ENCODE measurements around the gene BCDIN3D. TPM values are rescaled to one million over a fixed set of nuclear protein-coding genes. Genes with fewer than 3 reads are reported as not detected.
A peak's percentile ranks its signal among the peaks of the same experiment; 100 is the strongest.
"Not testable (repeated sequence)": the region's sequence is repeated elsewhere in the genome, so short reads cannot be mapped to it uniquely, and the experiment has no call there.

Gene BCDIN3D
- total RNA-seq, 1 donor from 2014 or later = 6.9 TPM

DNA sequence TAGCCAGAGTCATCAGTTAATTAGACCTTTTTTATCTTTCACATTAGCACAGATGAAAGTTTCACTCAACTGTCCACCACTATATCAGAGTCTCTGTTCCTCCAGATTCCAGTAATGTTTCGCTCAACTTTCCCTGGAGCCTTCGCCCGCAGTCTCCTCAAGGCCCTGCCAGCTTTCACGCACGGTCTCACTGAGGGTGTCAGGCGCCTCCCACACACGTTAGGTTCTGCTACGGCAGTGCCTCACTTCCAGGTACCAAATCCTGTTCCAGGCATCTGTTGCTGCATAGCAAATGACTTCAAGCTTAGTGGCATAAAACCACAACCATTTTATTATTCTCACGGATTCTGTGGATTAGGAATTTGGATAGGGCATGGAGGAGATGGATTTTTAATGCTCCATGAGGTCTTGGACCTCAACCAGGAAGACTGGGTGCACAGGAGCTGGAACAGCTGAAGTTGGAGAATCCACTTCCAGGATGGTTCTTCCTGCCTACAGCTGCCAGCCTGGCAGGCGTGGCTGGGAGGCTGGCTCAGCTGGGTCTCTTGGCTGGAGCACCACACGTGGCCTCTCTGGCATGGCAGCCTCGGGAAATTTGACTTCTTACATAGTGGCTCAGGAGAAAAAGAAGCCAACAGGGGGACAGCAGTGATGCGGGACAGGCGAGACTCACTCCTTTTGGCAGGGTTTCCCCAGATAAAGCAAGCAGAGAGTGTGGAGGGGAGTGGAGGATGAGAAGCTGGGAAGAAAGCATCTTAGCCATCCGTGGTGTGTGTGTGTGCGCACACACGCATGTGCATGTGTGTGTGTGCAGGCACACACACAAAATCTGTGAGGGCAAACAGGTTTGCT lies 21.3 kb upstream of the BCDIN3D start:
- DNase-seq (ENCODE audit: low spot score in 2 of 2) = no peak
- FAIRE-seq = no peak

DNA sequence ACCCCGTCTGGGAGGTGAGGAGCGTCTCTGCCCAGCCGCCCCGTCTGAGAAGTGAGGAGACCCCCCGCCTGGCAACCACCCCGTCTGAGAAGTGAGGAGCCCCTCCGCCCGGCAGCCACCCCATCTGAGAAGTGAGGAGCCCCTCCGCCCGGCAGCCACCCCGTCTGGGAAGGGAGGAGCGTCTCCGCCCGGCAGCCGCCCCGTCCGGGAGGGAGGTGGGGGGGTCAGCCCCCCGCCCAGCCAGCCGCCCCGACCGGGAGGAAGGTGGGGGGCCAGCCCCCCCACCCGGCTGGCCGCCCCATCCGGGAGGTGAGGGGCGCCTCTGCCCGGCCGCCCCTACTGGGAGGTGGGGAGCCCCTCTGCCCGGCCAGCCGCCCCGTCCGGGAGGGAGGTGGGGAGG lies 18.0 kb upstream of the BCDIN3D start:
- not testable (repeated sequence) for DNase-seq (ENCODE audit: low spot score in 2 of 2); FAIRE-seq

DNA sequence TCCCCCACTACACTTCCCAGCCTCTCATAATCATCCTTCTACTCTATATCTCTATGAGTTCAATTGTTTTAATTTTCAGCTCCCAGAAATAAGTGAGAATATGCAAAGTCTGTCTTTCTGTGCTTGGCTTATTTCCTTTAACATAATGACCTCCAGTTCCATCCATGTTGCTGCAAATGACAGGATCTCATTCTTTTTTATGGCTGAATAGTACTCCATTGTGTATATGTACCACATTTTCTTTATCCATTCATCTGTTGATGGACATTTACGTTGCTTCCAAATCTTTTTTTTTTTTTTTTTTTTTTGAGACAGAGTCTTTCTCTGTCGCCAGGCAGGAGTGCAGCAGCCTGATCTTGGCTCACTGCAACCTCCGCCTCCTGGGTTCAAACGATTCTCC lies 13.0 kb upstream of the BCDIN3D start:
- DNase-seq (ENCODE audit: low spot score in 2 of 2); FAIRE-seq: not testable (repeated sequence)

DNA sequence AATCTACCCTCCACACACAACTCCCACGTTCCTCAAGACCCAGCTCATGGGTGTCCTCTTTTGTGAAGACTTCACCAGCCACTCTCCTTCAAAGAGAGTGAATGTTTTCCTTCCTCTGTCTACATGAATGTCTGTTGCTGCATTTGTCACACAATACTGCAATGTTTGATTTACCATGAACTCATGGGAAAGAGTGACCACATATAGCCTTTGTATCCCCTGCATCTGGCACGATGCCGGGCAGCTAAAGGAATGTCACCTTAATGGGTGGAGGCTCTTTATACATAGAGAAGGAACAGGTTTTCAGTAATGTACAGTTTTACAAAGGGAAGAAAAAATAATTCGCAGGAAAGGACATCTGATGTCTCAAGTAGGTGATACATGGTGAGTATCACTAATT lies 12.1 kb upstream of the BCDIN3D start:
- FAIRE-seq (no peak), DNase-seq (ENCODE audit: low spot score in 2 of 2) (no peak)

DNA sequence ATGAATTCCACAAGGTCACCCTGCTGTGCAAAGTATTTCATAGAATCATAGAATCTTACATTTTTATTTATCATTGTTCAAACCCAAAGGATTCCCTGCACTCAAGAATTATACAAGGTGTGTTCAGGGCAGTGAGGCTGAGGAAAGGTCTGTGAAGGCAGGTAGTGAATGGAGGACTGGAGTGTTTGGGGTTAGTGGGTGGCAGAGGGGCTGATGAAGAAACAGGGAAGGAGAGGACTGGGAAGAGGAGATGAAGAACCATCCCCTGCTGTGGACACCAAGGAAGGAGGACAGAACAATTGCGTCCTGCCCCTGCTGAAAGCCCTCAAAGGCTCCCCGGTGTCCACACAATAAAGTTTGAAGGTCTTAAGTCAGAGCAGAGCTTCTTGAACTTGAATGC lies 10.8 kb upstream of the BCDIN3D start:
- DNase-seq (ENCODE audit: low spot score in 2 of 2) = no peak
- FAIRE-seq = no peak

DNA sequence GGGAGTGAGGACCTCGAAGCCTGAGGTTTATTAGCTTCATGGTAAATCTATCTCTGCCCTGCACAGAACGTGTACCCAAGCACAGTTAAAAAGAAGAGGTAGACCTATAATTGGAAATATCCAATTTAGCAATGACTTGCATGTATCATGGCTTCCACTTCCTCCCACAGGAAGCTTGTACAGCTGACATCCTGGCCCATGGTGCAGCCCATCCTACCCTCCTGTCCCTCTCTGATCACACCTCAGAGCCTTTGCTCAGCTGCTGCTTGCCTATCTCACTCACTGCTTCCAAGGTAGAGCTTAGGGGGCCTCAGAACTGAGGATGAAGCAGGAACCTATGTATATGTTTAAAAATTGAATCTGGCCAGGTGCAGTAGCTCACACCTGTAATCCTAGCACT lies 4.3 kb upstream of the BCDIN3D start:
- FAIRE-seq = no peak

DNA sequence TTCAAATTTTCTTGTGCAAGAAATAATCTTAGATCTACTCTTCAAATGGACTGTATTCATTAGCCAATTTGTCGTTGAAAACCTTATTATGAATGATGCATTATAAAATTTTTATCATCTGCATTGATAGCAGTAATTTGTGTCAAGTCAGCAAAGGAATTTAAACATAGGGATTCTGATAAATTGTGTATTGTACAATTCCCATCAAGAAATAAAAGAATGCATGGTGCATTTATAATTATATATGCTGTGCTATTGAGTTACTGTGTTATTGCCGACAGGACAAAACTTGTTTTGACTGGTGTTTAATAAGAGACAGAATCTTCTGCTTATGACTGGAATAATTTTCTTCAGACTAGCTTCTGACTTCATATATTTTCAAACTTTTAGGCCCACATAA lies 3.1 kb upstream of the BCDIN3D start:
- no peak for DNase-seq (ENCODE audit: low spot score in 2 of 2)
- no peak for FAIRE-seq

More for the DNA sequence above, 4.3 kb upstream of the BCDIN3D start:
- DNase-seq (ENCODE audit: low spot score in 2 of 2) = no peak

DNA sequence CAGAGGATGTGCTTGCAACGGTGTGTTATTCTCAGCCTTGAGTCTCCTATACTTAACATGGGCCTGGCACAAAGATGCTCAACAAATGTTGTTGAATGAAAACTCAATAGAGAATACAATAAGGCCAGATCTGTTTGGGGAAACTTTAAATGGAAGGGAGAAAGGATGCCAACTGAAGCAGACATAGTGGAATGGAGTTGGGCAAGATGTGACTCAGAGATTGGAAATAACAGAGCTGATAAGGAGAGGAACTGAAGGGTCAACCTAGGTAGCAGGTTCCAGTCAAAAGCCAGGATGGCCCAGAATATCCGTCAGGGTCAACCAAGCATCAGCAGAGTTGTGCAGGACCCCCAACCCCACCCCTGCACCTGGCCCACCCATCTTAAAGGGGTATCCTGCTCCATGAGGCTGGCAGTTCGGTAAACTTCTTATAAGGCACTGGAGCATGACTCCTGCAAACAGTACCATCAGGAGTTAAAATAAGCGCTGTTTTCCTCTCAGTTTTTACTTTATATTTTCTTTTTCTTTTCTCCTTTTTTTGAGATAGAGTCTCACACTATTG lies 1.1 kb upstream of the BCDIN3D start:
- FAIRE-seq (no peak), DNase-seq (ENCODE audit: low spot score in 2 of 2) (no peak)

DNA sequence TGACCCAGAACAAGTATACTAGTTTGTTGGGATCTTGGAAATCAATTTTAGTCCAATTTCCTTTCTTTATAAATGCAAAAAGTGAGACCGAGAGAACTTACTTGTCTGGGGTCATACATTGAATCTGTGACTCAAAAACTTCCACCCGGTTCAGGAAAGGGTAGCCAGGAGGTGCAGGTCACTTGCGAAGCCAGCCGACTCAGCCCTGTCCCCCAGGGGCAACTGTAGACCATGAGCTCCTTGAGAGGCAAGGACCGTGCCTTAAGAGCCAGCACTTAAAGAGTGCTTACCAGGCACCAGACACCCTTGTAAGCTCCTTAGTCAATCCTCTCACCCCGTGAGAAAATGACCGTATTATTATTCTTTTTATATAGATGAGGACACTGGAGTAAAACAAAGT lies 505 bp upstream of the BCDIN3D start:
- no peak for FAIRE-seq
- DNase-seq (ENCODE audit: low spot score in 2 of 2) = no peak

DNA sequence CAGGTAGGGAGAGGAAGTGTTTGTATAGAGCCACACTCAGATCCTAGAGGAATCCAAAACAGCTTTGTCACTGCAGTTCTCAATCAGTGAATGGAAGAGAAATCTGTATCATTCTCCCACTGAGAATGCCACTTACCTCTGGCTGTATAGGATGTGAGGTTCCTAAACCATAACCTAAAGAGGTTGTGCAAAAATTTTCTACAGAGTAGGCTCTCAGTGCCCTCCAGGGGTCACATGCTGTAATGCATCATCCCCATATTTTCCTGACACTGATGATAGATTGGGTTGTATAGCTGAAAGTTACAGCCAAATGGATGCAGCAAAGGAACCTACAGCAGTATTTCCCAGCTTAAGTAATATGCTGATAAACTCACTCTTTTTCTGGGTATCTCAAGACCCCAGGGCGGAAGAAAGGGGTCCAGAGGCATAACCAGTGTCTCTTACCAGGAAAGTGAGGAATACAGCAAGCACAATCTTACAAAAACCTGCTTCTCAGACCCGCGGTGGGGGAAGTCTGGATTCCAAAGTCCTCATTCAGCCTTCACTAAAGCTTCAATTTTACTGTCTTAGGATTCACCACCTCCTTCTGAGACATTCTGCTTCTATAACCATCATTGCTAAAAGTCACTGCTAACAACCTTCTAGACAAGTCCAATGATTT lies 3.8 kb downstream of the BCDIN3D start:
- DNase-seq (ENCODE audit: low spot score in 2 of 2) = no peak
- no peak for FAIRE-seq

DNA sequence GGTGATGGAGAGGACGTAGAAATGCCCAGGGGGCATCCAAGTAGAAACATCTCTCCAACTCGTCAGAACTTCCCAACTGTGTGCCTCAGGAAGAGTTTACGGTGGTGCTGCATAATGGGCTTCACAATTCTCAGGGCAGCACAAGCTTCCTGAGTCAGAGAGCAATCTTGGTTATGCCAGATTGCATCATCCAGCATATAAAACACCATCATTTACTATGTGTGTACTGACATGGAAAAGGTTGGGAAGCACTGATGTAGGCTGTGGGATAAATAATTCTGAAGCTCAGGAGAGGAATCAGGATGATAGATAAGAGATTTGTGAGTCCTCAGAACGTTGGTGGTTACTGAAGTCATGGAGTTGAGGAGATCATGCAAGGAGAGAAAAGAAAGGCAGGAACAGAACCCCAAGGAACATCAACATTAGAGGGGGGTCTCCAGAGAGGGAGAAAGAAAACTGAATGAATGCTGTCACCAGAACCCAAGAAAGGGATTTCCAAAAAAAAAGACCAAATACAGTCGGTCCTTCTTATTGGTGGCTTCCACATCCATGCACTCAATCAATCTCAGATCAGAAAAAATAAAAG lies 10.0 kb downstream of the BCDIN3D start:
- FAIRE-seq = no peak
- DNase-seq (ENCODE audit: low spot score in 2 of 2) = no peak

DNA sequence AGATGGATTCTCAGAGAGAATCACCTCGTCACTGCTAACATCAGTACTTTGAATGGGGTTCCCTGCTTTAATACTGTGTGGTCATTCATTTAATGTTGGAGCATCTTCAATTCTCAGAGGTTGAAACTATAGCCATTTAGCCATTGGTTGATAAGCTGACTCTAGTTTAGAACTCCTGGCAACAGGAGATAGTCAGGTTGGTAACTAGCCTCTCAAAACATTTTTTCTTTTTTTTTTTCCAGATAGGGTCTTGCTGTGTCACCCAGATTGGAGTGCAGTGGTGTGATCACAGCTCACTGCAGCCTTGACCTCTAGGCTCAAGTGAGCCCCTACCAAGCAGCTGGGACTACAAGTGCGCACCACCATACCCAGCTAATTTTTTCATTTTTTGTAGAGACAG lies 11.2 kb downstream of the BCDIN3D start:
- DNase-seq (ENCODE audit: low spot score in 2 of 2) (no peak), FAIRE-seq (no peak)

DNA sequence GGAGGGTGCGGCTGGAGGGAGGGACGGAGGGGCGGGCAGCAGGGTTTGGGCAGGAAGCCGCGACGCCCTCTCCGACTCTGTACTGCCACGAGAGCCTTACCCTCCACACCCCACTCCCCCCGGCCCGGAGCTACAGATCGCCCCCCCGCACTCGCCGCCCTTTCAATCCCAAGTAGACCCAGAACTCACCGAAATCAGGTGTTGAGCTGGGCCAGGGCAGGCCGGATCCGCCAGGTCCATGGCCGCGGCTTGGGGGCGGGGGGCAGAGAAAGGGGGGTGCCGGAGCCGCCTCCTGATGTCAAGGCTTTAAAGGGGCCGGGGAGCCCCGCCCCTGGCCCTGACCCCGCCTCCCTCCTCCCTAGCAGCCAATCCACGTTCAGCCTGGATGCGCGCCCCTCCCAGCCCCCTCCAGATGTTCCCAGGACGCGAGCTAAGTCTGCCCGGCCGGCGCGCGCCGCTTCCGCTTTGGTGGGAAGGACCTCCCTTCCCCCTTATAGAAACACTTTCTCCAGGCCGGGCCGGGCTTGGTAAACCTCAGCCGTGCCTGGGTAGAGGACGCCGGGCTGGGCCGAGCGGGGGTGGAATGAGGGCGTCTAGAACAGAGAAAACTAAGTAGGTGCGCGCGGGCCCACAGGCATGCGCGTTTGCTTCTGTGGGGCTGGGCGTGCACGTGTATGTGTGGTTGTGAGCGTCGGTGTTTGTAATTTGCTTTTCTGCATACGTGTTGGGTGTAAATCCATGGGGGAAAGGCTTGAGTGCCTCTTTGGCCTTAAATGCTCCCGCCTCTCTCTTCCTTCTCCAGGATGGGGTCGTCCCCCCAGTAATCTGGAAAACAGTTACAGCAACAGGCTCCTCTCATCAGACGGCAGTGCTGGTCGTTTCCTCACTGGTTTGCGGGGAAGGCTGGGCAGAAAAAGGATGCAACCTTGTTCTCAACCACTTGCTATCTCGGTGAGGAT lies 14.5 kb downstream of the BCDIN3D start, which contains the start of gene NCKAP5L:
NCKAP5L (minus strand) TSS at position 281 of the 959 bp plus-strand sequence. CDS start 24,369 bp downstream, outside the sequence.
- DNase-seq (ENCODE audit: low spot score in 2 of 2) = peak; percentile 93 to 98
- FAIRE-seq = no peak

DNA sequence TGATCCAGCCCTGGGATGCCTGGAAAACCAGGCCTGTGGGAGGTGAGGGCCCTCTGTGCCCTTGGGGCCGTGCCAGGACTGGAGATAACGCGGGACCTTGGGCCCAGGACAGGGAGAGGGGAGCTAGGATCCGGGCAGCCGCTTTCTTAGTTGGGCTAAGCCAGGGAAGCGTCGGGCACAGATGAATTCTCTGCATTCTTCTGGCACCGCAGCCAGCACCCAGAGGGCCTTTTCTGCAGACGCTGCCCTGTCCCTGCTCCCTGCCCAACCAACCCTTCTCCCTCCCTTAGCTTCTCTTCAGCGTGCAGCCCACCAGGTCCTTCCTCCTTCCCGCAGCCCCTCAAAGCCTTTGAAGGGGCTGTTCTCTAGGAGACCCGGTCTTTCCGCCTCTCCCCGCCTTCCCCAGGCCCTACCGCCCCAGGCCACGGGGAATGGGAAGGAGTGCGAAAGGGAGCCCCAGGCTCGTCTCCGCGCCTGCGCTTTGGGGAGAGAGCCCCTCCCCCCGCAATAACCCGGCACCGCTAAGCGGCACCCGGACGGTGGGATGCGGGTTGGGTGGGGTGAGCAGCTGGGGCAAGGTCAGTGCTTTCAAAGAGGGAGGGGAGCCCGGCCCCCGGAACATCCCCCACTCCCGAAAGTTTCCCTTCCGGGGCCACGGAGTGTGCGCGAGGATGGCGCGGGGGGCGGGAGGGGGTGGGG lies 15.4 kb downstream of the BCDIN3D start:
- no peak for FAIRE-seq
- peak; percentile 71 for DNase-seq (ENCODE audit: low spot score in 2 of 2)

DNA sequence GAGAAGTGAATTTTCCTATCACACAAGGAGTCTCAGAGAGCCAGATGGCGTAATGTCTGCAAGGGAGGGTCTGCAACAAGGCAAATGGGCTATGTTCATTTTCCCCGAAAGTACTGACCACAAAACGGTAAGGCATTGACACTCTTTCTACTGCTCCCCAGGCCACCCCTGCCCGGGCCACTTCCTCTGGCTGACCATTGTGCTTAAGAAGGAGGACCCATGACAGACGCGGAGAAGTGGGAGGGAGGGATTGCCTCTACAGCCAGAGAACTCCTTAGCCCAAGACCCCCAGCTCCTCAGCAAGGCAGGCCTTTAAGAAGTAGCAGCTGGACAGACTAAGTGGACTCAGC lies 15.9 kb downstream of the BCDIN3D start:
- FAIRE-seq = no peak
- DNase-seq (ENCODE audit: low spot score in 2 of 2) = no peak

DNA sequence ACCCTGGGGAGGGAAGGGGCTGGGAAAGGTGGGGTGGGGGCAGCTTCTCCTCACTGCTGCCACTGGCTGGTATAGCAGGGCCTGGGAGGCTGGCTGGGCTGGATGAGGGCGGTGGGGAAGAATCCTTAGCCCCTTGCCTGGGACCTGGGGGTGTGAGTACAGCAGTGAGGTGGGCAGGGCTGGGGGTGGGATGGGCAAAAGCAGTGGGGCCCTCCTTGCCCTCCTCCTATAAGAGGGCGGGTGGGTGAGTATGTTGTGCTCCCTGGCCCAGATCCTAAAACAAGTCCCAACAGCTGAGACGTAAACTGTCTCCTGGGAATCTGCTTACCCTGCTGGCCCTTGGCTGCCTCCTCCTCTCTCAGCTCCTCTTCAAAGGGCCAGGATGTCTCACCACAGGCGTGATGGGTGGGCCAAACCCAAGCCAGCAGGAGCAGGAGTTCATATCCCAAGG lies 16.9 kb downstream of the BCDIN3D start:
- FAIRE-seq (no peak), DNase-seq (ENCODE audit: low spot score in 2 of 2) (no peak)

DNA sequence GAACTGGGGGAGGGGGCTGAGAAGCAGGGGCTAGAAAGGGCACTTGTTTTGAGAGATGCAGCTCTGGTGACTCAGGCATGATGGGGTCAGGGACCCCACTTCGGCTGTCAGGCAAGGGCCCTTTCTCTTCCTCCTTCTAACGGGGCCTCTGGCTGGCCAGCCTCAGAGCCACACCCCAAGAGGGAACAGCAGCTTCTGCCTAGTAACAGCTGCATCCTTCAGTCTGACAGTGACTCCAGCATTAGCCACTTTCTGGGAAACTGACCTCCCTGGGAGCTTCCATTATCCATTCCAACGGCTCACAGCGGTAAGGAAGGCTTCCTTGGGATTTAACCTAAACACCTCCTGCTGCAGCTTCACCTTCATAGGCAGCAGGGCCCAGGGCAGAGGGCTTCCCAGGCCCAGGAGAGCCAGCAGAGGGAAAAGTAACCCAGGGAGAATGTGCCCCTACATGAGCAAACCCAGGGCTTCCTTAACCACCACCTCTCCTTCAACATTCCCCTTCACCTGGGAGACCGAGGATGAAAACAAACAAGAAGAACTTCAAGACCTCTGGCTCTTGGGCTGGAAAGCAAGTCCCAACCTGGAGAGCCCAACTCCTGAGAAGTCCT lies 17.4 kb downstream of the BCDIN3D start:
- no peak for DNase-seq (ENCODE audit: low spot score in 2 of 2)

DNA sequence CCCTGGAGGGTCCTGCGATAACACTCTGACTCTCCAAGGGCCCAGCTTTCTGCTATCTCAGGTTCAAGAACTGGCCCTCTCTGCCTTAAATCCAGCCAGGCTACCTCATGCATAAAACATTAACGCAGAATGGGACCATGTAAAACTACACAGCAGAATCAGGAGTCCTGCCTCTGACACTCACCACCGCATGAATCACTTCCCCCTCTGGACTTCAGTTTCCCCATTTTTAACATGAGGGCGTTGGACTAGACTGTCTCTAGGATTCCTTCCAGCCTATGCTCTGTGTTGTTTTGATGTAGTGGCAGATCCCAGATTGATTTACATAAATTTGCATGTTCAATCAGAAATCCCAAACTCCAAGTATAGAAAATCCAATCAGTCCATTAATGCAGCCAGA lies 18.0 kb downstream of the BCDIN3D start:
- peak in 1 of 2 donors; percentile 49 for DNase-seq (ENCODE audit: low spot score in 2 of 2)
- FAIRE-seq = no peak

More for the DNA sequence above, 17.4 kb downstream of the BCDIN3D start:
- FAIRE-seq = no peak

DNA sequence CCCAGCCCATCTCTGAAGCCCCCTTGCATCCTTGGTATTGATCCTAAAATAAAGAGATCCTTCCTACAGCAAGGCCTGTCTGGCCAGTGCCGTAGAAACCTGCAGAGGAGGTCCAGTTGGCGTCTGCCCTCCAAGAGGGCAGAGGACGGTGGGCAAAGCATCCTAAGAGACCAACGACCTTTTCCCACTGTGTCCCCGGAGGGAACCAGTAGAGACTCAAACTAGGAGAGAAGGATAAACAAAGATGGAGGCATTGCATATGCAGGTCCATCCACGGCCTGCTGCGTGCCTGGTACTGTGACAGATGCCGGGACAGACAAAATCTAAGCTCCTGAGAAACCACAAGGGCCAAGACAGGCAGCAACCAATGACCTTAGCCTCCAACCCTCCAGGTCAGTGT lies 18.5 kb downstream of the BCDIN3D start:
- DNase-seq (ENCODE audit: low spot score in 2 of 2) (no peak), FAIRE-seq (no peak)

Data from frontal cortex (tissue), 4 donors.